Epithelial cell of esophagus (primary cell): ENCODE results near the gene PRR20C.
"Not testable (repeated sequence)": the region's sequence is repeated elsewhere in the genome, so short reads cannot be mapped to it uniquely, and the experiment has no call there.

Experiments used
- DNase-seq: peaks from one replicate; pipeline ENCODE4 v3.0.0; 2010; ENCODE audit warnings: low read depth
- H3K4me3 ChIP-seq: 2 replicates; pipeline ENCODE4 v1.5.1; 2011; ENCODE audit warnings: mild to moderate bottlenecking, low read length, control low read depth
- TF ChIP-seq, protein P1 (sequence below): IDR thresholded peaks from 2 replicates; pipeline ENCODE4 v1.5.1; 2011; ENCODE audit warnings: low read depth, mild to moderate bottlenecking, low read length, control low read depth, inconsistent platforms; ENCODE audit not compliant: insufficient read depth; ENCODE audit errors: missing control alignments

PRR20C gene

DNA sequence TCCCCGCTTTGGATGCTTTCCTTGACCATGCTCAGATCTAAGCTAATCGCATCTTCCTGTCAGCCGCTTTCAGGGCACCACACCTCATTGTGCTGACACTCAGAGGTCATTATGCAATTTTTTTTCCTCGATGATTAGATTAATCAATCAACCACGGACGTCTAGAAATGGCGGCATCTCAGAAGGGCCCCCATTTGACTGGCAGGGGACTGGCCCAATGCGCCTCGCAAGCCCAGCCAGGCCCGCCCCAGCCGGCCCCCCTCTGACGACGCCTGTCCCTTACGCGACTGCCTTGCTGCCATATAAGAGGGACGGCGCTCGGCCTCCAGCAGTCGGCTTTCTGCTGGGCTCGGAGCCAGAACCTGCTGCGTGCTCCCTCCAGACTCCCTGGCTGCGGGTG lies 13.0 kb downstream of the PRR20C start, which contains the start of gene PRR20E:
PRR20E (plus strand) TSS at position 301 of the 400 bp plus-strand sequence. CDS start 387 bp downstream, outside the sequence.
- H3K4me3 ChIP-seq, DNase-seq: not testable (repeated sequence)

DNA sequence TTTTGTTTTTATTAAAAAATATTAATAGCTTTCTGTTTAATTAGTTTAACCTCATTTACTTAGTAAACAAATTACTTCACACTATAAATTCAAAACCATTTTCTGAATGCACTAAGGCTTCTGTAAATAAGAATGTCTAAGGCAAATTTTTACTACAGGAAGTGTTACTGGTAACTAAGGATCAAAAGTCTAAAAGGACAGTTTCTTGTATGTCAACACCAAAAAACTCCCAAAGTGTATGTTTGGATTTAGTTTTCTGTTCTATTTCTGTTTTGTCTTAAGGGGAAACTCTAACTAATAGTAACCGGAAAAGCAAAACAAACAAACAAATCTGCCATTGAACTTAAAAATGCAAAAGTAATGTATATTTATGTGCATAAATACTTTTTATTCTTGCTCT lies 37.8 kb downstream of the PRR20C start:
- TF ChIP-seq, protein P1, sequence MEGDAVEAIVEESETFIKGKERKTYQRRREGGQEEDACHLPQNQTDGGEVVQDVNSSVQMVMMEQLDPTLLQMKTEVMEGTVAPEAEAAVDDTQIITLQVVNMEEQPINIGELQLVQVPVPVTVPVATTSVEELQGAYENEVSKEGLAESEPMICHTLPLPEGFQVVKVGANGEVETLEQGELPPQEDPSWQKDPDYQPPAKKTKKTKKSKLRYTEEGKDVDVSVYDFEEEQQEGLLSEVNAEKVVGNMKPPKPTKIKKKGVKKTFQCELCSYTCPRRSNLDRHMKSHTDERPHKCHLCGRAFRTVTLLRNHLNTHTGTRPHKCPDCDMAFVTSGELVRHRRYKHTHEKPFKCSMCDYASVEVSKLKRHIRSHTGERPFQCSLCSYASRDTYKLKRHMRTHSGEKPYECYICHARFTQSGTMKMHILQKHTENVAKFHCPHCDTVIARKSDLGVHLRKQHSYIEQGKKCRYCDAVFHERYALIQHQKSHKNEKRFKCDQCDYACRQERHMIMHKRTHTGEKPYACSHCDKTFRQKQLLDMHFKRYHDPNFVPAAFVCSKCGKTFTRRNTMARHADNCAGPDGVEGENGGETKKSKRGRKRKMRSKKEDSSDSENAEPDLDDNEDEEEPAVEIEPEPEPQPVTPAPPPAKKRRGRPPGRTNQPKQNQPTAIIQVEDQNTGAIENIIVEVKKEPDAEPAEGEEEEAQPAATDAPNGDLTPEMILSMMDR = no peak
- no peak for DNase-seq
- no peak overlapping the region for H3K4me3 ChIP-seq
